H9 (cell line): ENCODE data around the gene OS9. TPM values are rescaled to one million over a fixed set of nuclear protein-coding genes. Genes with fewer than 3 reads are reported as not detected.

ENCODE experiments used
- DNase-seq: peaks from one replicate; pipeline ENCODE4 v3.0.0-alpha.2; 2017
- H2AFZ ChIP-seq: one replicate; pipeline ENCODE4 v1.6.1; 2013; ENCODE audit warnings: mild to moderate bottlenecking, low read length, control low read depth, moderate library complexity
- H2AK5ac ChIP-seq: 2 replicates; pipeline ENCODE4 v1.6.1; 2013; ENCODE audit warnings: low read length, control low read depth, mixed read lengths; ENCODE audit not compliant: insufficient read length
- H2BK120ac ChIP-seq: one replicate; pipeline ENCODE4 v1.6.1; 2013; ENCODE audit warnings: low read depth, mild to moderate bottlenecking, low read length, control low read depth, inconsistent platforms; ENCODE audit not compliant: poor library complexity, severe bottlenecking
- H2BK12ac ChIP-seq: 2 replicates; pipeline ENCODE4 v1.6.1; 2013; ENCODE audit warnings: low read length, control low read depth, mixed read lengths, low read depth; ENCODE audit not compliant: insufficient read length
- H2BK15ac ChIP-seq: 2 replicates; pipeline ENCODE4 v1.6.1; 2013; ENCODE audit warnings: low read depth, low read length, control low read depth
- H2BK20ac ChIP-seq: one replicate; pipeline ENCODE4 v1.6.1; 2013; ENCODE audit warnings: low read depth, mild to moderate bottlenecking, low read length, control low read depth, inconsistent platforms; ENCODE audit not compliant: poor library complexity, severe bottlenecking
- H2BK5ac ChIP-seq: 2 replicates; pipeline ENCODE4 v1.6.1; 2013; ENCODE audit warnings: low read length, control low read depth, mixed read lengths; ENCODE audit not compliant: insufficient read length
- H3K14ac ChIP-seq: 2 replicates; pipeline ENCODE4 v1.6.1; 2013; ENCODE audit warnings: low read length, control low read depth; ENCODE audit not compliant: insufficient read depth
- H3K18ac ChIP-seq: 2 replicates; pipeline ENCODE4 v1.6.1; 2013; ENCODE audit warnings: low read depth, mild to moderate bottlenecking, mixed read lengths, low read length, control low read depth; ENCODE audit not compliant: insufficient read length
- H3K23ac ChIP-seq: 2 replicates; pipeline ENCODE4 v1.6.1; 2013; ENCODE audit warnings: low read length, control low read depth, mixed read lengths, low read depth; ENCODE audit not compliant: insufficient read length
- H3K23me2 ChIP-seq: 2 replicates; pipeline ENCODE4 v1.6.1; 2013; ENCODE audit warnings: low read depth, mild to moderate bottlenecking, mixed read lengths, low read length, control low read depth; ENCODE audit not compliant: insufficient read length, poor library complexity, severe bottlenecking
- H3K27ac ChIP-seq: 2 replicates; pipeline ENCODE4 v1.5.1; 2013; ENCODE audit warnings: low read length, control low read depth, mixed read lengths, low read depth; ENCODE audit not compliant: insufficient read length
- H3K27me3 ChIP-seq: 2 replicates; pipeline ENCODE4 v1.6.1; 2013; ENCODE audit warnings: low read length, control low read depth, inconsistent platforms; ENCODE audit not compliant: insufficient read depth
- H3K4ac ChIP-seq: 2 replicates; pipeline ENCODE4 v1.6.1; 2013; ENCODE audit warnings: low read depth, mild to moderate bottlenecking, control low read depth, inconsistent platforms, low read length, moderate library complexity
- H3K4me1 ChIP-seq: 2 replicates; pipeline ENCODE4 v1.6.1; 2013; ENCODE audit warnings: low read length, control low read depth, inconsistent platforms; ENCODE audit not compliant: insufficient read depth
- H3K4me2 ChIP-seq: 2 replicates; pipeline ENCODE4 v1.6.1; 2013; ENCODE audit warnings: low read length, control low read depth, mixed read lengths; ENCODE audit not compliant: insufficient read length, insufficient read depth
- H3K56ac ChIP-seq: 2 replicates; pipeline ENCODE4 v1.6.1; 2013; ENCODE audit warnings: low read depth, mild to moderate bottlenecking, mixed read lengths, low read length, control low read depth; ENCODE audit not compliant: insufficient read length
- H3K79me1 ChIP-seq: 2 replicates; pipeline ENCODE4 v1.6.1; 2013; ENCODE audit warnings: low read depth, mild to moderate bottlenecking, moderate library complexity, low read length, control low read depth, inconsistent platforms; ENCODE audit not compliant: insufficient read depth, poor library complexity, severe bottlenecking
- H3K79me2 ChIP-seq: 2 replicates; pipeline ENCODE4 v1.6.1; 2013; ENCODE audit warnings: low read length, control low read depth, inconsistent platforms; ENCODE audit not compliant: insufficient read depth
- H3K9ac ChIP-seq: 2 replicates; pipeline ENCODE4 v1.6.1; 2013; ENCODE audit warnings: low read length, control low read depth, mixed read lengths; ENCODE audit not compliant: insufficient read length; ENCODE audit errors: extremely low read depth
- H3K9me3 ChIP-seq: one replicate; pipeline ENCODE4 v1.6.1; 2013; ENCODE audit warnings: low read depth, low read length, inconsistent platforms; ENCODE audit not compliant: control insufficient read depth
- H3T11ph ChIP-seq: one replicate; pipeline ENCODE4 v1.6.1; 2013; ENCODE audit warnings: mild to moderate bottlenecking, low read length, control low read depth, inconsistent platforms
- H4K20me1 ChIP-seq: one replicate; pipeline ENCODE4 v1.6.1; 2013; ENCODE audit not compliant: control insufficient read depth, insufficient read length, insufficient read depth
- H4K5ac ChIP-seq: 2 replicates; pipeline ENCODE4 v1.6.1; 2013; ENCODE audit warnings: low read depth, mild to moderate bottlenecking, mixed read lengths, low read length, control low read depth; ENCODE audit not compliant: insufficient read length
- H4K8ac ChIP-seq: replicated peaks from 2 replicates; pipeline ENCODE4 v1.6.1; 2013; ENCODE audit warnings: low read length, control low read depth, mixed read lengths, low read depth; ENCODE audit not compliant: insufficient read length
- H4K91ac ChIP-seq: 2 replicates; pipeline ENCODE4 v1.6.1; 2013; ENCODE audit warnings: low read depth, mild to moderate bottlenecking, moderate library complexity, mixed read lengths, low read length, control low read depth; ENCODE audit not compliant: insufficient read length
- H3K27ac Mint-ChIP-seq, 3 experiments: 2 replicates in 2 of 3; 3 replicates in 1 of 3; pipeline ENCODE4 v1.8.0; 2020 to 2021; ENCODE audit warnings: mixed read lengths in 3 of 3, mild to moderate bottlenecking in 1 of 3, moderate library complexity in 1 of 3
- H3K27me3 Mint-ChIP-seq: 2 replicates; pipeline ENCODE4 v1.8.0; 2021; ENCODE audit warnings: low read depth, mild to moderate bottlenecking, moderate library complexity, mixed read lengths
- H3K36me3 Mint-ChIP-seq, 3 experiments: 2 replicates in 2 of 3; 3 replicates in 1 of 3; pipeline ENCODE4 v1.8.0; 2020 to 2021; ENCODE audit warnings: low read depth in 3 of 3, mixed read lengths in 3 of 3; ENCODE audit not compliant: insufficient read depth in 1 of 3
- H3K4me1 Mint-ChIP-seq, 2 experiments: 2 replicates each; pipeline ENCODE4 v1.8.0; 2020; ENCODE audit warnings: mixed read lengths in 2 of 2
- H3K4me3 Mint-ChIP-seq, 2 experiments: 2 replicates in 1 of 2; 3 replicates in 1 of 2; pipeline ENCODE4 v1.8.0; 2020 to 2021; ENCODE audit warnings: mild to moderate bottlenecking in 2 of 2, mixed read lengths in 2 of 2, moderate library complexity in 1 of 2
- H3K9me3 Mint-ChIP-seq, 2 experiments: 2 replicates in 1 of 2; 3 replicates in 1 of 2; pipeline ENCODE4 v1.8.0; 2020; ENCODE audit warnings: mild to moderate bottlenecking in 2 of 2, mixed read lengths in 2 of 2, moderate library complexity in 1 of 2
- WGBS: extraction: QIAGEN DNeasy Blood & Tissue Kit; methylation state at CpG from one replicate; pipeline ENCODE4 v1.1.7; 2013; ENCODE audit warnings: missing lambda C conversion rate, low lambda C conversion rate, mixed read lengths; ENCODE audit not compliant: insufficient read length; ENCODE audit errors: extremely low coverage; 5-methylcytosine and 5-hydroxymethylcytosine counted together
- total RNA-seq: library from RNA; stranded (reverse); gene quantifications from 2 replicates; pipeline ENCODE4 v1.2.1, GENCODE V29; 2021
- TF ChIP-seq, protein P1 (sequence below): fragments of 200-600 bp; sonication (generic); conservative IDR thresholded peaks from 3 replicates; pipeline ENCODE4 v1.8.0; 2021; ENCODE audit warnings: antibody characterized with exemption, mild to moderate bottlenecking

The OS9 gene
- total RNA-seq, 1 experiment from 2014 or later: 112 TPM

GRCh38 chr12:57760347-57760982 is 66.5 kb downstream of the OS9 start:
- Histone ChIP-seq H3K14ac (no peak overlapping the region), H4K20me1 (no peaks in the 10 kb centered on the region), H2BK20ac (no peak overlapping the region), H2AFZ (no peak overlapping the region), H2AK5ac (no peak overlapping the region), H3K4ac (no peak overlapping the region), H2BK12ac (no peak overlapping the region), H3K9me3 (no peaks in the 10 kb centered on the region), H3K79me2 (no peaks in the 10 kb centered on the region), H2BK120ac (no peak overlapping the region), H3K27ac (no peak overlapping the region), H4K5ac (no peak overlapping the region), H3K18ac (no peak overlapping the region), H3K4me2 (no peak overlapping the region), H4K8ac (no peak overlapping the region), H3K79me1 (no peaks in the 10 kb centered on the region), H3K9ac (no peak overlapping the region), H2BK5ac (no peak overlapping the region), H3K23me2 (peaks cover 14% of the 10 kb centered on the region), H2BK15ac (no peak overlapping the region), H3K27me3 (peaks cover 29% of the 10 kb centered on the region), H3T11ph (no peak overlapping the region), H3K56ac (no peak overlapping the region), H3K23ac (no peak overlapping the region), H4K91ac (no peak overlapping the region), H3K4me1 (no peaks in the 10 kb centered on the region)
- Mint-ChIP-seq H3K9me3 (no peaks in the 10 kb centered on the region), H3K27ac (no peak overlapping the region), H3K36me3 (peaks cover 0 to 19% (median 6%) of the 10 kb centered on the region in 3 experiments; a peak in 4 of 7 replicates), H3K4me3 (no peak overlapping the region), H3K27me3 (peaks cover 58% of the 10 kb centered on the region), H3K4me1 (peaks cover 23 to 31% of the 10 kb centered on the region in 2 experiments)
- WGBS: no CpG with 5 or more reads among the region's 3 CpGs
- DNase-seq: peak; percentile 52
- TF ChIP-seq, protein P1, sequence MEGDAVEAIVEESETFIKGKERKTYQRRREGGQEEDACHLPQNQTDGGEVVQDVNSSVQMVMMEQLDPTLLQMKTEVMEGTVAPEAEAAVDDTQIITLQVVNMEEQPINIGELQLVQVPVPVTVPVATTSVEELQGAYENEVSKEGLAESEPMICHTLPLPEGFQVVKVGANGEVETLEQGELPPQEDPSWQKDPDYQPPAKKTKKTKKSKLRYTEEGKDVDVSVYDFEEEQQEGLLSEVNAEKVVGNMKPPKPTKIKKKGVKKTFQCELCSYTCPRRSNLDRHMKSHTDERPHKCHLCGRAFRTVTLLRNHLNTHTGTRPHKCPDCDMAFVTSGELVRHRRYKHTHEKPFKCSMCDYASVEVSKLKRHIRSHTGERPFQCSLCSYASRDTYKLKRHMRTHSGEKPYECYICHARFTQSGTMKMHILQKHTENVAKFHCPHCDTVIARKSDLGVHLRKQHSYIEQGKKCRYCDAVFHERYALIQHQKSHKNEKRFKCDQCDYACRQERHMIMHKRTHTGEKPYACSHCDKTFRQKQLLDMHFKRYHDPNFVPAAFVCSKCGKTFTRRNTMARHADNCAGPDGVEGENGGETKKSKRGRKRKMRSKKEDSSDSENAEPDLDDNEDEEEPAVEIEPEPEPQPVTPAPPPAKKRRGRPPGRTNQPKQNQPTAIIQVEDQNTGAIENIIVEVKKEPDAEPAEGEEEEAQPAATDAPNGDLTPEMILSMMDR: no peak
